Fibroblast of lung (primary cell): ENCODE data around the gene LMNA. TPM values are rescaled to one million over a fixed set of nuclear protein-coding genes. Genes with fewer than 3 reads are reported as not detected.
A peak's percentile ranks its signal among the peaks of the same experiment; 100 is the strongest.

ENCODE experiments used
- DNase-seq, 2 donors: peaks; one replicate each; pipeline versions ENCODE4 v3.0.0 to v3.0.0-alpha.2; 2010; ENCODE audit warnings: low read depth in 2 of 2
- H2AFZ ChIP-seq: 2 replicates; pipeline ENCODE4 v1.5.1; 2012; ENCODE audit warnings: low read length, control low read depth, inconsistent platforms
- H3K27ac ChIP-seq: 2 replicates; pipeline ENCODE4 v1.5.1; 2011; ENCODE audit warnings: low read length, control low read depth; ENCODE audit not compliant: insufficient read depth
- H3K27me3 ChIP-seq: 2 replicates; pipeline ENCODE4 v1.5.1; 2011; ENCODE audit warnings: mild to moderate bottlenecking, low read length; ENCODE audit not compliant: control insufficient read depth, insufficient read depth
- H3K36me3 ChIP-seq: 2 replicates; pipeline ENCODE4 v1.5.1; 2011; ENCODE audit warnings: low read length; ENCODE audit not compliant: control insufficient read depth, insufficient read depth
- H3K4me1 ChIP-seq: 2 replicates; pipeline ENCODE4 v1.5.1; 2011; ENCODE audit warnings: low read length; ENCODE audit not compliant: control insufficient read depth, insufficient read depth; ENCODE audit errors: extremely low read depth
- H3K4me2 ChIP-seq: 2 replicates; pipeline ENCODE4 v1.5.1; 2011; ENCODE audit warnings: low read length, control low read depth; ENCODE audit not compliant: insufficient read depth; ENCODE audit errors: extremely low read depth
- H3K4me3 ChIP-seq, 4 experiments: fragments of 200-600 bp in 1 of 4; sonication (generic) in 1 of 4; replicated peaks in 1 of 4; 2 replicates each; pipeline ENCODE4 v1.5.1; 2011 to 2016; ENCODE audit warnings: low read length in 4 of 4, low read depth in 3 of 4, mild to moderate bottlenecking in 3 of 4, control low read depth in 2 of 4, inconsistent platforms in 1 of 4, mixed read lengths in 1 of 4; ENCODE audit not compliant: insufficient read depth in 1 of 4; ENCODE audit errors: control extremely low read depth in 1 of 4
- H3K79me2 ChIP-seq: 2 replicates; pipeline ENCODE4 v1.5.1; 2012; ENCODE audit warnings: mild to moderate bottlenecking, low read length, inconsistent platforms; ENCODE audit not compliant: control insufficient read depth, insufficient read depth
- H3K9ac ChIP-seq: 2 replicates; pipeline ENCODE4 v1.5.1; 2011; ENCODE audit warnings: mild to moderate bottlenecking, low read length, control low read depth; ENCODE audit not compliant: insufficient read depth
- H3K9me3 ChIP-seq: 2 replicates; pipeline ENCODE4 v1.5.1; 2012; ENCODE audit warnings: low read depth, low read length; ENCODE audit not compliant: control insufficient read depth, insufficient read depth
- H4K20me1 ChIP-seq: 2 replicates; pipeline ENCODE4 v1.5.1; 2011; ENCODE audit warnings: low read length; ENCODE audit not compliant: control insufficient read depth, insufficient read depth; ENCODE audit errors: extremely low read depth
- EZH2 ChIP-seq: IDR thresholded peaks from 2 replicates; pipeline ENCODE4 v1.5.1; 2012; ENCODE audit warnings: low read length, control low read depth, mild to moderate bottlenecking; ENCODE audit errors: missing control alignments
- polyA plus RNA-seq, 2 donors: library from polyadenylated mRNA; depleted of rRNA in 1 of 2; stranded (reverse) in 1 of 2; unstranded in 1 of 2; fragments of >200 nt; gene quantifications; 2 replicates each; pipeline ENCODE4 v1.2.1, GENCODE V29; 2011 to 2012; ENCODE audit warnings: missing spikeins in 1 of 2
- total RNA-seq: library from RNA; depleted of rRNA; stranded (reverse); fragments of >200 nt; gene quantifications from 2 replicates; pipeline ENCODE4 v1.2.1, GENCODE V29; 2014
- TF ChIP-seq, protein P1 (sequence below), 2 donors: IDR thresholded peaks in 1 of 2; conservative IDR thresholded peaks in 1 of 2; 1 replicate in 1 of 2; 2 replicates in 1 of 2; pipeline ENCODE4 v1.5.1; 2011 to 2012; ENCODE audit warnings: low read length in 2 of 2, control low read depth in 1 of 2, inconsistent platforms in 1 of 2, low read depth in 1 of 2, mild to moderate bottlenecking in 1 of 2

Gene LMNA
- total and polyA plus RNA-seq, 2 donors (not counting 1 experiment from before 2014, with no cell fraction given), result 613 to 1,150 TPM

DNA sequence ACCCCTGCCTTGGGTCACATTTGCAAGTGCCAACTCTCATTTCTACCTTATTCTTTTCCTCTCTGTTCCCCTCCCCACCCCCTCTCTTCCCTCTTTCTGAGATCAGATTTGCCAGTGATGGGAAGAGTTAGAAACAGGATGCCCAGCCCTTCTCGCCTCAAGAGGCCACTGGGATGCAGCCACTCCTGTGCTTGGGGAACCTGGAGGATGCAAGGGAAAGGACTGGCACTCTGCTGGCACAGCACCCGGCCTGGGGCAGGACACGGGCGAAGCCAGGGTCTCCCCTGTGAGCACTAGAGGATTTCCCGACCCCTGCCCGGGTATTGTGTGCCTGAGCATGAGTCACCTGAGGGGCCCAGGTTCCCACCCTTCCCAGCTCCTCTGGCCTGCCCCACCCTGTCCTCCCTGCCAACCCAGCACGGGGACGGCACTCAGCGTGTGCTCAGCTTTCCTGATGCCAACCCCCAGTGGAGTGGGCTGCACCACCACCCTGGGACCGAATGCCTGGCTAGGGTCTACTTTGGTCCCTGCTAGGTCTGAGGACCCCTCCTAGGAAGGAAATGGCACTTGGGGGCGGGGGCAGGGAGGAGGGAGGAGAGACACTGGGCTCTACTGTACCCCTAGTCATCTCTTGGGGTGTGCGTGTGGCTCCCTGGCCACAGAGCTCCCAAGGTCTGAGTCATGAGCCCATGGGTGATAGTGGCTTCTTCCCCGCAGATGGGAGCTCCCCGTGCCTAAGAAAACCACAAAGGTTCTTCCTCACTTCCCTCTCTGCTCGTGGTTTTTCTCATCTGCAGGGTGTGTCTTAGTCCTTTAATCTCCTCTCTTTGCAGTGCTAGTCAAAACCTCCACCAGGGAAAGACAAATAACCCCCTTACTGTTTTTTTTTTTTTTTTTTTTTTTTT lies 12.4 kb downstream of the LMNA start:
- no peak overlapping the region for H2AFZ ChIP-seq
- TF ChIP-seq EZH2, result no peak
- TF ChIP-seq, protein P1, sequence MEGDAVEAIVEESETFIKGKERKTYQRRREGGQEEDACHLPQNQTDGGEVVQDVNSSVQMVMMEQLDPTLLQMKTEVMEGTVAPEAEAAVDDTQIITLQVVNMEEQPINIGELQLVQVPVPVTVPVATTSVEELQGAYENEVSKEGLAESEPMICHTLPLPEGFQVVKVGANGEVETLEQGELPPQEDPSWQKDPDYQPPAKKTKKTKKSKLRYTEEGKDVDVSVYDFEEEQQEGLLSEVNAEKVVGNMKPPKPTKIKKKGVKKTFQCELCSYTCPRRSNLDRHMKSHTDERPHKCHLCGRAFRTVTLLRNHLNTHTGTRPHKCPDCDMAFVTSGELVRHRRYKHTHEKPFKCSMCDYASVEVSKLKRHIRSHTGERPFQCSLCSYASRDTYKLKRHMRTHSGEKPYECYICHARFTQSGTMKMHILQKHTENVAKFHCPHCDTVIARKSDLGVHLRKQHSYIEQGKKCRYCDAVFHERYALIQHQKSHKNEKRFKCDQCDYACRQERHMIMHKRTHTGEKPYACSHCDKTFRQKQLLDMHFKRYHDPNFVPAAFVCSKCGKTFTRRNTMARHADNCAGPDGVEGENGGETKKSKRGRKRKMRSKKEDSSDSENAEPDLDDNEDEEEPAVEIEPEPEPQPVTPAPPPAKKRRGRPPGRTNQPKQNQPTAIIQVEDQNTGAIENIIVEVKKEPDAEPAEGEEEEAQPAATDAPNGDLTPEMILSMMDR (conservative IDR thresholded peaks at IDR 0.05 in 1 of 2, IDR thresholded peaks at IDR 0.05 in 1 of 2; ENCODE audit: low read depth in 1 of 2, low read length in 2 of 2), result no peak
- DNase-seq, result peak; percentile 83 to 97
- H3K9ac ChIP-seq, result peak overlapping the region; percentile 76
- peak overlapping the region in 3 of 4 experiments; percentile 26 to 52 (median 33) for H3K4me3 ChIP-seq
- H3K27ac ChIP-seq, result peak overlapping the region; percentile 99
- H3K27me3 ChIP-seq, result no peaks in the 10 kb centered on the region
- no peaks in the 10 kb centered on the region for H3K9me3 ChIP-seq
- peaks cover 14% of the 10 kb centered on the region for H3K36me3 ChIP-seq
- peak overlapping the region; percentile 98 for H3K4me2 ChIP-seq
- H3K79me2 ChIP-seq, result peaks cover 94% of the 10 kb centered on the region
- H3K4me1 ChIP-seq, result peaks cover 51% of the 10 kb centered on the region
- H4K20me1 ChIP-seq, result peaks cover 2% of the 10 kb centered on the region

DNA sequence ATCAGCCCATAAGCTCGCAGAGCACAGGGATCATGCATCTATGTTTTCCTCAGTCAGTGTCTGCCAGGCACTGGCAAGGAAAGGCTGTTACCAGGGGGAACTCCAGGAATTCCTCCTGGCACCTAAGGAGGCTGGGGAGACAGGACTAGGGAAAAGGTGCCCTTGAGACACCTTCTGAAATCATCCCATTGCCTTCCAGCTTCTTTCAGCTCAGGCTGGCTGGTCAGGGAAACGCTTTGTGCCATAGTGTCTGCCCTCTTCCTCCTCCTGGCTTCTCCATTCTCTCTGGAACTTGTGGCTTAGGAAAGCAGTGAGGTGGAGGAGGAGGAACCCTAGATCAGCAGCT lies 13.8 kb downstream of the LMNA start:
- TF ChIP-seq, protein P1 (conservative IDR thresholded peaks at IDR 0.05 in 1 of 2, IDR thresholded peaks at IDR 0.05 in 1 of 2; ENCODE audit: low read depth in 1 of 2, low read length in 2 of 2), result no peak
- no peak for TF ChIP-seq EZH2
- H3K9me3 ChIP-seq, result no peaks in the 10 kb centered on the region
- no peak for DNase-seq
- H3K36me3 ChIP-seq, result peaks cover 16% of the 10 kb centered on the region
- H3K79me2 ChIP-seq, result peaks cover 87% of the 10 kb centered on the region
- H3K4me1 ChIP-seq, result peaks cover 46% of the 10 kb centered on the region
- H2AFZ ChIP-seq, result no peak overlapping the region
- no peaks in the 10 kb centered on the region for H3K27me3 ChIP-seq
- H3K4me2 ChIP-seq, result peak overlapping the region; percentile 95
- peak overlapping the region; percentile 20 to 52 (median 30) for H3K4me3 ChIP-seq
- H3K27ac ChIP-seq, result peak overlapping the region; percentile 99
- H3K9ac ChIP-seq, result peak overlapping the region; percentile 76
- peaks cover 2% of the 10 kb centered on the region for H4K20me1 ChIP-seq

DNA sequence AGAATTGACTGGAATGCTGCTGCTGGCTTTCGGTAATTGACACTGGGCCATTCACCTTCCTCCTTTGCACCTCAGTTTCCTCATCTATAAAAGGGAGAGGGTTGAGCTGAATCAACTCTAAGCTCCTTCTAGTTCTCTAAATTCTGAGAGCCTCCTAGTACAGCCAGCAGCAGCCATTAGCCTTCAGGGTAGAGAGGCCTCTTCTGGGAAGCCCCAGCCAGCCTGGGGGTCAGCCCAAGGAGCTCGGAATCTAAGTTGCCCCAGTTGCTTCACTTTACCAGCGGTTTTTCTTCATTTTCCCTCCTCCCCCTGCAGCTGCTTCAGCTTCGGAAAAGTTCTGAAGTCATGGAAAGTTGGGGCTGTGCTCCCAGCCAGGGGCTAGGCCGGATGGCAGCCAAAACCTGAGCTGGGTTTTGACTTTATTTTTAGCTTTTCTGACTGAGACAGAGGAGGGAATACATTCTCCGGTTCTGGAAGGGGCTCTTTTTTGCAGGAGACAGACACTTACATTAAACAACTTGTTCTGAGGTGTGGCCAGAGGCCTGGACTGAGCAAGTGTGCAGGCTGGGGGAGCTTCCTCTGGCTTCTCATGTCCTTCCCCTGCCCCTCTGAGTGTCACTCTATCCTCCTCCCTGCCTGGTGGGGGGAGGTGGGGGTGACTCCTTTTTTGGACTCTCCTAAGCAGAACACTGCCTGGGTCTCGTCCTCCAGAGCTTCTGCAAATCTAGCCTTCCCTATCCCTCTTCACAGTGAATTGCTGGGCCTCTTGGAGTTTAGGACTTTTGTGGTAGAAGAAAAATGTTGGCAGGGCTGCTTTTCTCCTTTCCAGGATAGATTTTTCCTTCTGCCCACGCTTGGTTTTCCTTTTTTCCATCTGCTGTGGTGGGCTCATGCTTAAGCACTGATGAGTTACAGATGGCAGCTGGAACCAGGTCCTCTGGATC lies 14.4 kb downstream of the LMNA start:
- peaks cover 45% of the 10 kb centered on the region for H3K4me1 ChIP-seq
- H3K36me3 ChIP-seq, result peaks cover 20% of the 10 kb centered on the region
- peak overlapping the region; percentile 95 for H3K4me2 ChIP-seq
- H3K4me3 ChIP-seq, result peak overlapping the region; percentile 28 to 52 (median 37)
- peak; percentile 85 to 93 for DNase-seq
- peaks cover 86% of the 10 kb centered on the region for H3K79me2 ChIP-seq
- H4K20me1 ChIP-seq, result peaks cover 2% of the 10 kb centered on the region
- H3K9me3 ChIP-seq, result no peaks in the 10 kb centered on the region
- H3K27ac ChIP-seq, result peak overlapping the region; percentile 99
- no peaks in the 10 kb centered on the region for H3K27me3 ChIP-seq
- H3K9ac ChIP-seq, result peak overlapping the region; percentile 76
- H2AFZ ChIP-seq, result no peak overlapping the region
- TF ChIP-seq, protein P1 (conservative IDR thresholded peaks at IDR 0.05 in 1 of 2, IDR thresholded peaks at IDR 0.05 in 1 of 2; ENCODE audit: low read depth in 1 of 2, low read length in 2 of 2), result no peak
